K562 (cell line): ENCODE results near the gene PIGM. TPM values are rescaled to one million over a fixed set of nuclear protein-coding genes. Genes with fewer than 3 reads are reported as not detected.

Source experiments
- CBX3 ChIP-seq, 2 experiments: IDR thresholded peaks; 1 replicate in 1 of 2; 2 replicates in 1 of 2; pipeline ENCODE4 v1.6.1; 2012; ENCODE audit warnings: inconsistent platforms in 2 of 2, low read length in 2 of 2, borderline replicate concordance in 1 of 2, control low read depth in 1 of 2
- NBN ChIP-seq: fragments of 450-650 bp; IDR thresholded peaks from 2 replicates; pipeline ENCODE4 v1.6.1; 2016; ENCODE audit warnings: low read depth, mild to moderate bottlenecking
- PHB2 ChIP-seq: fragments of 450-650 bp; IDR thresholded peaks from 2 replicates; pipeline ENCODE4 v1.6.1; 2017; ENCODE audit warnings: low read depth
- ZFX ChIP-seq: sonication (generic); formaldehyde crosslinking; IDR thresholded peaks from 2 replicates; pipeline ENCODE4 v1.8.0; 2022; ENCODE audit warnings: mild to moderate bottlenecking, missing genetic modification reagents, moderate library complexity
- ZNF57 ChIP-seq: fragments of 450-650 bp; formaldehyde crosslinking; IDR thresholded peaks from 2 replicates; pipeline ENCODE4 v1.4.0; 2020; ENCODE audit warnings: mild to moderate bottlenecking, moderate library complexity
- polyA plus RNA-seq, 8 experiments: library from polyadenylated mRNA; depleted of rRNA in 4 of 8; stranded (reverse) in 5 of 8; unstranded in 3 of 8; fragments of >200 nt; fragmentation: Nextera tagmentation in 2 of 8; fragmentation: Illumina TruSeq in 1 of 8; extraction: Ambion mirVana in 2 of 8; extraction: Trizol in 1 of 8; gene quantifications; 2 replicates each; pipeline versions ENCODE4 v1.2.1 to v1.2.3, GENCODE V29; 2011 to 2014; ENCODE audit warnings: inconsistent platforms in 1 of 8, missing spikeins in 1 of 8
- total RNA-seq, 7 experiments: library from RNA; depleted of rRNA in 6 of 7; stranded (reverse); fragments of >200 nt in 6 of 7; fragmentation: Illumina TruSeq in 2 of 7; extraction: Trizol in 2 of 7; gene quantifications; 2 replicates each; pipeline versions ENCODE4 v1.2.1 to v1.2.3, GENCODE V29; 2011 to 2021; ENCODE audit warnings: low replicate concordance in 1 of 7
- TF ChIP-seq, protein P1 (sequence below): fragments of 200-600 bp; sonication (generic); IDR thresholded peaks from one replicate; pipeline ENCODE4 v1.6.1; 2012; ENCODE audit warnings: mild to moderate bottlenecking, low read depth, low read length, inconsistent platforms
- TF ChIP-seq, protein P2 (sequence below): sonication (generic); formaldehyde crosslinking; IDR thresholded peaks from 2 replicates; pipeline ENCODE4 v1.8.1; 2022; ENCODE audit warnings: missing genetic modification reagents
- TF ChIP-seq, protein P3 (sequence below): fragments of 250-450 bp; sonication (Bioruptor Pico); IDR thresholded peaks from 2 replicates; pipeline ENCODE4 v1.5.0; 2021
- TF ChIP-seq, protein P4 (sequence below): sonication (generic); formaldehyde crosslinking; IDR thresholded peaks from 2 replicates; pipeline ENCODE4 v1.8.1; 2023; ENCODE audit warnings: mild to moderate bottlenecking, missing genetic modification reagents

Gene PIGM
- total and polyA plus RNA-seq, 9 of the 15 experiments (the other 6 are each of a cell fraction or from before 2014, with no cell fraction given), result 2.6 to 6.7 (median 4.3) TPM

GRCh38 chr1:160046494-160047110 lies 14.8 kb upstream of the PIGM start (continued):
- TF ChIP-seq, protein P1, sequence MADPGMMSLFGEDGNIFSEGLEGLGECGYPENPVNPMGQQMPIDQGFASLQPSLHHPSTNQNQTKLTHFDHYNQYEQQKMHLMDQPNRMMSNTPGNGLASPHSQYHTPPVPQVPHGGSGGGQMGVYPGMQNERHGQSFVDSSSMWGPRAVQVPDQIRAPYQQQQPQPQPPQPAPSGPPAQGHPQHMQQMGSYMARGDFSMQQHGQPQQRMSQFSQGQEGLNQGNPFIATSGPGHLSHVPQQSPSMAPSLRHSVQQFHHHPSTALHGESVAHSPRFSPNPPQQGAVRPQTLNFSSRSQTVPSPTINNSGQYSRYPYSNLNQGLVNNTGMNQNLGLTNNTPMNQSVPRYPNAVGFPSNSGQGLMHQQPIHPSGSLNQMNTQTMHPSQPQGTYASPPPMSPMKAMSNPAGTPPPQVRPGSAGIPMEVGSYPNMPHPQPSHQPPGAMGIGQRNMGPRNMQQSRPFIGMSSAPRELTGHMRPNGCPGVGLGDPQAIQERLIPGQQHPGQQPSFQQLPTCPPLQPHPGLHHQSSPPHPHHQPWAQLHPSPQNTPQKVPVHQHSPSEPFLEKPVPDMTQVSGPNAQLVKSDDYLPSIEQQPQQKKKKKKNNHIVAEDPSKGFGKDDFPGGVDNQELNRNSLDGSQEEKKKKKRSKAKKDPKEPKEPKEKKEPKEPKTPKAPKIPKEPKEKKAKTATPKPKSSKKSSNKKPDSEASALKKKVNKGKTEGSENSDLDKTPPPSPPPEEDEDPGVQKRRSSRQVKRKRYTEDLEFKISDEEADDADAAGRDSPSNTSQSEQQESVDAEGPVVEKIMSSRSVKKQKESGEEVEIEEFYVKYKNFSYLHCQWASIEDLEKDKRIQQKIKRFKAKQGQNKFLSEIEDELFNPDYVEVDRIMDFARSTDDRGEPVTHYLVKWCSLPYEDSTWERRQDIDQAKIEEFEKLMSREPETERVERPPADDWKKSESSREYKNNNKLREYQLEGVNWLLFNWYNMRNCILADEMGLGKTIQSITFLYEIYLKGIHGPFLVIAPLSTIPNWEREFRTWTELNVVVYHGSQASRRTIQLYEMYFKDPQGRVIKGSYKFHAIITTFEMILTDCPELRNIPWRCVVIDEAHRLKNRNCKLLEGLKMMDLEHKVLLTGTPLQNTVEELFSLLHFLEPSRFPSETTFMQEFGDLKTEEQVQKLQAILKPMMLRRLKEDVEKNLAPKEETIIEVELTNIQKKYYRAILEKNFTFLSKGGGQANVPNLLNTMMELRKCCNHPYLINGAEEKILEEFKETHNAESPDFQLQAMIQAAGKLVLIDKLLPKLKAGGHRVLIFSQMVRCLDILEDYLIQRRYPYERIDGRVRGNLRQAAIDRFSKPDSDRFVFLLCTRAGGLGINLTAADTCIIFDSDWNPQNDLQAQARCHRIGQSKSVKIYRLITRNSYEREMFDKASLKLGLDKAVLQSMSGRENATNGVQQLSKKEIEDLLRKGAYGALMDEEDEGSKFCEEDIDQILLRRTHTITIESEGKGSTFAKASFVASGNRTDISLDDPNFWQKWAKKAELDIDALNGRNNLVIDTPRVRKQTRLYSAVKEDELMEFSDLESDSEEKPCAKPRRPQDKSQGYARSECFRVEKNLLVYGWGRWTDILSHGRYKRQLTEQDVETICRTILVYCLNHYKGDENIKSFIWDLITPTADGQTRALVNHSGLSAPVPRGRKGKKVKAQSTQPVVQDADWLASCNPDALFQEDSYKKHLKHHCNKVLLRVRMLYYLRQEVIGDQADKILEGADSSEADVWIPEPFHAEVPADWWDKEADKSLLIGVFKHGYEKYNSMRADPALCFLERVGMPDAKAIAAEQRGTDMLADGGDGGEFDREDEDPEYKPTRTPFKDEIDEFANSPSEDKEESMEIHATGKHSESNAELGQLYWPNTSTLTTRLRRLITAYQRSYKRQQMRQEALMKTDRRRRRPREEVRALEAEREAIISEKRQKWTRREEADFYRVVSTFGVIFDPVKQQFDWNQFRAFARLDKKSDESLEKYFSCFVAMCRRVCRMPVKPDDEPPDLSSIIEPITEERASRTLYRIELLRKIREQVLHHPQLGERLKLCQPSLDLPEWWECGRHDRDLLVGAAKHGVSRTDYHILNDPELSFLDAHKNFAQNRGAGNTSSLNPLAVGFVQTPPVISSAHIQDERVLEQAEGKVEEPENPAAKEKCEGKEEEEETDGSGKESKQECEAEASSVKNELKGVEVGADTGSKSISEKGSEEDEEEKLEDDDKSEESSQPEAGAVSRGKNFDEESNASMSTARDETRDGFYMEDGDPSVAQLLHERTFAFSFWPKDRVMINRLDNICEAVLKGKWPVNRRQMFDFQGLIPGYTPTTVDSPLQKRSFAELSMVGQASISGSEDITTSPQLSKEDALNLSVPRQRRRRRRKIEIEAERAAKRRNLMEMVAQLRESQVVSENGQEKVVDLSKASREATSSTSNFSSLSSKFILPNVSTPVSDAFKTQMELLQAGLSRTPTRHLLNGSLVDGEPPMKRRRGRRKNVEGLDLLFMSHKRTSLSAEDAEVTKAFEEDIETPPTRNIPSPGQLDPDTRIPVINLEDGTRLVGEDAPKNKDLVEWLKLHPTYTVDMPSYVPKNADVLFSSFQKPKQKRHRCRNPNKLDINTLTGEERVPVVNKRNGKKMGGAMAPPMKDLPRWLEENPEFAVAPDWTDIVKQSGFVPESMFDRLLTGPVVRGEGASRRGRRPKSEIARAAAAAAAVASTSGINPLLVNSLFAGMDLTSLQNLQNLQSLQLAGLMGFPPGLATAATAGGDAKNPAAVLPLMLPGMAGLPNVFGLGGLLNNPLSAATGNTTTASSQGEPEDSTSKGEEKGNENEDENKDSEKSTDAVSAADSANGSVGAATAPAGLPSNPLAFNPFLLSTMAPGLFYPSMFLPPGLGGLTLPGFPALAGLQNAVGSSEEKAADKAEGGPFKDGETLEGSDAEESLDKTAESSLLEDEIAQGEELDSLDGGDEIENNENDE, result no peak
- TF ChIP-seq ZFX (no peak), PHB2 (peak; percentile 94), CBX3 (IDR thresholded peaks at IDR 0.05; ENCODE audit: borderline replicate concordance in 1 of 2, low read length in 2 of 2) (peak in 1 of 2 experiments; percentile 96; a peak in 2 of 3 replicates), ZNF57 (CRISPR knock-in tag) (no peak), NBN (peak; percentile 85)
- TF ChIP-seq, protein P2, sequence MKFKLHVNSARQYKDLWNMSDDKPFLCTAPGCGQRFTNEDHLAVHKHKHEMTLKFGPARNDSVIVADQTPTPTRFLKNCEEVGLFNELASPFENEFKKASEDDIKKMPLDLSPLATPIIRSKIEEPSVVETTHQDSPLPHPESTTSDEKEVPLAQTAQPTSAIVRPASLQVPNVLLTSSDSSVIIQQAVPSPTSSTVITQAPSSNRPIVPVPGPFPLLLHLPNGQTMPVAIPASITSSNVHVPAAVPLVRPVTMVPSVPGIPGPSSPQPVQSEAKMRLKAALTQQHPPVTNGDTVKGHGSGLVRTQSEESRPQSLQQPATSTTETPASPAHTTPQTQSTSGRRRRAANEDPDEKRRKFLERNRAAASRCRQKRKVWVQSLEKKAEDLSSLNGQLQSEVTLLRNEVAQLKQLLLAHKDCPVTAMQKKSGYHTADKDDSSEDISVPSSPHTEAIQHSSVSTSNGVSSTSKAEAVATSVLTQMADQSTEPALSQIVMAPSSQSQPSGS, result no peak
- TF ChIP-seq, protein P3, sequence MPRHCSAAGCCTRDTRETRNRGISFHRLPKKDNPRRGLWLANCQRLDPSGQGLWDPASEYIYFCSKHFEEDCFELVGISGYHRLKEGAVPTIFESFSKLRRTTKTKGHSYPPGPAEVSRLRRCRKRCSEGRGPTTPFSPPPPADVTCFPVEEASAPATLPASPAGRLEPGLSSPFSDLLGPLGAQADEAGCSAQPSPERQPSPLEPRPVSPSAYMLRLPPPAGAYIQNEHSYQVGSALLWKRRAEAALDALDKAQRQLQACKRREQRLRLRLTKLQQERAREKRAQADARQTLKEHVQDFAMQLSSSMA, result no peak
- TF ChIP-seq, protein P4, sequence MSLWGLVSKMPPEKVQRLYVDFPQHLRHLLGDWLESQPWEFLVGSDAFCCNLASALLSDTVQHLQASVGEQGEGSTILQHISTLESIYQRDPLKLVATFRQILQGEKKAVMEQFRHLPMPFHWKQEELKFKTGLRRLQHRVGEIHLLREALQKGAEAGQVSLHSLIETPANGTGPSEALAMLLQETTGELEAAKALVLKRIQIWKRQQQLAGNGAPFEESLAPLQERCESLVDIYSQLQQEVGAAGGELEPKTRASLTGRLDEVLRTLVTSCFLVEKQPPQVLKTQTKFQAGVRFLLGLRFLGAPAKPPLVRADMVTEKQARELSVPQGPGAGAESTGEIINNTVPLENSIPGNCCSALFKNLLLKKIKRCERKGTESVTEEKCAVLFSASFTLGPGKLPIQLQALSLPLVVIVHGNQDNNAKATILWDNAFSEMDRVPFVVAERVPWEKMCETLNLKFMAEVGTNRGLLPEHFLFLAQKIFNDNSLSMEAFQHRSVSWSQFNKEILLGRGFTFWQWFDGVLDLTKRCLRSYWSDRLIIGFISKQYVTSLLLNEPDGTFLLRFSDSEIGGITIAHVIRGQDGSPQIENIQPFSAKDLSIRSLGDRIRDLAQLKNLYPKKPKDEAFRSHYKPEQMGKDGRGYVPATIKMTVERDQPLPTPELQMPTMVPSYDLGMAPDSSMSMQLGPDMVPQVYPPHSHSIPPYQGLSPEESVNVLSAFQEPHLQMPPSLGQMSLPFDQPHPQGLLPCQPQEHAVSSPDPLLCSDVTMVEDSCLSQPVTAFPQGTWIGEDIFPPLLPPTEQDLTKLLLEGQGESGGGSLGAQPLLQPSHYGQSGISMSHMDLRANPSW (CRISPR knock-in tag), result no peak
